T-helper 22 cell (primary cell): Measurements from ENCODE around the gene HTRA2.
"Not testable (repeated sequence)": the region's sequence is repeated elsewhere in the genome, so short reads cannot be mapped to it uniquely, and the experiment has no call there.

ENCODE experiments used
- DNase-seq: peaks from one replicate; pipeline ENCODE4 v3.0.0-alpha.2; 2020; ENCODE audit warnings: low read depth

The HTRA2 gene

DNA sequence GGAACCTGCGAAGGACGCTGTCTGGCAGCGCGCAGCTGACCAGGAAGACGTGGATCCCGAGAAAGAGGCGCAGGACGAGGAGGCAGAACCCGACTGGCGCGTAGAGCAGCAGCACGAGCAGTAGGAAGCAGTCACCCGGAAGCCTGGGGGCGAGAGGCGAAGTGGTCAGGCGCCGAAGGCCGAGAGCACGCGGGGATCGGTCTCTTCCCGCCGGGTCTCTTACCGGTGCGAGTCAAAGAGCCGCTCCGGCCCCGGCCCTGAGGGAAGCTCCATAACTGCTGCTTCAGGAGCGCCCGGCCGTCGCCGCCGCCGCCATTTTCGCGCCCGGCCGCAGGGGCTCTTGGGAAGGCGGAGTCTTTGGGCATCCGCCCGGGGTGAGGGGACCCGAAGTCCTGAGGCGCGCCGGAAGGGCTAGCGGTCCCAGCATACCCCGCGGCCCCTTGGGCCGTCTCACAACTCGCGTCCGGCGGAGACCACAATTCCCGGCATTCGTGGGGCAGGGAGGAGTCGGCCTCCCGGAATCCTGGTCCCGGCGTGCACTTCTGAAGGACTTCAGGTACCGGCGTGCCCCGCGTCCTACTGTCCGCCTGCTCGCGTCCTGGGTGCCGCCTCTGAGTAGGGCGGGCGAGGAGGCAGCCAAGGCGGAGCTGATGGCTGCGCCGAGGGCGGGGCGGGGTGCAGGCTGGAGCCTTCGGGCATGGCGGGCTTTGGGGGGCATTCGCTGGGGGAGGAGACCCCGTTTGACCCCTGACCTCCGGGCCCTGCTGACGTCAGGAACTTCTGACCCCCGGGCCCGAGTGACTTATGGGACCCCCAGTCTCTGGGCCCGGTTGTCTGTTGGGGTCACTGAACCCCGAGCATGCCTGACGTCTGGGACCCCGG is at the start of gene HTRA2, which contains the start of gene AUP1:
Gene HTRA2, plus strand, starts transcription at position 577 of the 882 bp plus-strand sequence. Its CDS starts 74 bp downstream, at position 651.
Gene AUP1, minus strand, starts transcription at position 350 of the 882 bp plus-strand sequence. Its CDS starts 77 bp downstream, at position 273.
- peak; percentile 79 for DNase-seq

GRCh38 chr2:74481431-74481830 is 48.3 kb upstream of the HTRA2 start:
- DNase-seq: no peak

DNA sequence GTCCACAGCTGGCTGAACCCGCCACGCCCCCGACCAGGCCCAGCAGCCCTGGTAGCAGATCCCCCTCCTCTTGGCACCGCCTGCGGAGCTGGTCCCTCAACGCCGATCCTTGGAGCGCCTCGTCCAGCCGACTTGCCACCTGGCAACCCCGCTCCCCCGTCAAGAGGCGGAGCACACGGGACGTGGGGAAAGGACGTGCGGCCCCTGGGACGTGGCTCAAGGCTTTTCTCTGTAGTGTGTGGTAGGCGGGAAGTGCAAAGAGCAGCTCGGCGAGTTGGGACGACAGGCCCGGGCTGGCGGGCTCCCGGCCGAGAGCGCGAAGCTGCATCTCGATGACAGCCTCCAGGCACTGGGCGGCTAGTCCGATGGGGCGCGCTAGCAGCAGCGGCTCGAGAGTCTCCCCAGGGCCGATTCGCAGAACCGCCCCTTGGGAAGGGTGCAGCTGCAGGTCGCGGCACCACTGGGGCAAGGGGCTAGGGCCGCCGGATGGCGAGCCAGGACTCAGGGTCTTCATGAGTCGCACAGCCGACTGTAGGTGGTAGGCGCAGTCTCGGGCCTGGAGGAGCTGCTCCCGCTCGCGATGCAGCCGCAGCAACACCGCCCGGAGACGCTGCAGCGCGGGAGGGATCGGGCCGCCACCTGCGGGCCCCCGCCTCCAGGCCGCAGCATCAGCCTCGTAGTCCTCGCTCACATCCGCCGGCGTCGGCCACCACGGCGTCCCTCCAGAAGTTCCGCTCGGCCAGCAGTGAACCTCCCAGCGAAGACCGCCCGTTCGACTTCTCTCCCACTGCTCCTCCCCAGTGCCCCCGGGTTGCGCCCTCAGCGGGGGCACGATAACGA is 47.6 kb upstream of the HTRA2 start:
- DNase-seq: peak; percentile 37

DNA sequence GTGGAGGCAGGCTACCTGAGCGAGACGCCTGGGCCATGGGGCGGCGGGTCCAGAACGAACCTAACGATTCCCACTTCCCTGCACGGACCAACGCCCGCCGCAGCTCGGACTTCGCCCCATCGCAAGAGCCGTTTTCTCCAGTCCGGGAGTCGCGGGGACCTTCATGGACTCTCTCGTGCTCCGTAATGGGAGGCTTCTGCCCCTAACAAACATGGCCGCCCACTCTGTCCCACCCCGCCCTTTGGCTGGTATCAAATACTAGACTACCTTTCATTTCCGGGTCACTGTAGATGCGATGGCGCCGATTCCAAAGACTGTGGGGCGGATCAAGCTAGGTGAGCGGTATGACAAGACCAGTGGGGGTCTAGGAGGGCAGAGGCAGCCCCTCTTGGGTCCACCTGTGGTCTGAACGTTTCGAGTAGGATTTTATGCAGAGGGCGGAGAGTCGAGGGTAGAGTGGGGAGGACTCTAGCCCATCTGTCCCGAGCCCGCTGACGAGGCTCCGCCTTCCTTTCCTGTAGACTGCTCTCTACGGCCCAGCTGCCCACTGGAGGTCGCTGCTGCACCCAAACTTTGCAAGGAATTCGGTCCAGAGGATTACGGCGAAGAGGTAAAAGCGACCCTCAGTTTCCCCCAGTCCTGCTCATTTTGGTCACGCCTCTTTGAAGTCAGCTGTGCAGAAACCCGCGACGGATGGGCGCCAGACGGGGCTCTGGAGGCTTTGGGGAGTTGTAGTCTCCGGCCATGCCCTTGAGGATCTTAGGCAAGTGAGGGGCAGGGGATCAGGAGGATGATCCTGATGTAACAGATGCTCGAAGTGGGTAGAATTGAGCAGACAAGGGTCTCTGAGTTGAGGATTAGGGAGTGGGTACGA is 46.7 kb upstream of the HTRA2 start, which contains the start of the genes CCDC142 and TTC31:
Gene CCDC142, minus strand, starts transcription at position 198 of the 874 bp plus-strand sequence. Its CDS starts 161 bp downstream, at position 37.
Gene TTC31, plus strand, starts transcription at position 281 of the 874 bp plus-strand sequence. Its CDS starts 15 bp downstream, at position 296.
- DNase-seq: peak; percentile 89

DNA sequence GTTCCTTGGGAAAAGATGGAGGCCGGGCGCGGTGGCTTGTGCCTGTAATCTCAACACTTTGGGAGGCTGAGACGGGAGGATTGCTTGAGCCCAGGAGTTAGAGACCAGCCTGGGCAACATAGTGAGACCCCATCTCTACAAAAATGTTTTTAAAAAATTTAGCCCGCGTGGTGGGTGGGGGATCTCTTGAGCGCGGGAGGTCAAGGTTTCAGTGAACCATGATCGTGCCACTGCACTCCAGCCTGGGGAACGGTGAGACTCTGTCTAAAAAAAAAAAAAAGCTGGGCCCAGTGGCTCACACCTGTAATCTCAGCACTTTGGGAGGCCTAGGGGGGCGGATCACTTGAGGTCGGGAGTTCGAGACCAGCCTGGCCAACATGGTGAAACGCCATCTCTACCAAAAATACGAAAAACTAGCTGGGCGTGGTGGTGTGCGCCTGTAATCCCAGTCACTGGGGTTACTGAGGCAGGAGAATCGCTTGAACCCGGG is 46.0 kb upstream of the HTRA2 start:
- not testable (repeated sequence) for DNase-seq

DNA sequence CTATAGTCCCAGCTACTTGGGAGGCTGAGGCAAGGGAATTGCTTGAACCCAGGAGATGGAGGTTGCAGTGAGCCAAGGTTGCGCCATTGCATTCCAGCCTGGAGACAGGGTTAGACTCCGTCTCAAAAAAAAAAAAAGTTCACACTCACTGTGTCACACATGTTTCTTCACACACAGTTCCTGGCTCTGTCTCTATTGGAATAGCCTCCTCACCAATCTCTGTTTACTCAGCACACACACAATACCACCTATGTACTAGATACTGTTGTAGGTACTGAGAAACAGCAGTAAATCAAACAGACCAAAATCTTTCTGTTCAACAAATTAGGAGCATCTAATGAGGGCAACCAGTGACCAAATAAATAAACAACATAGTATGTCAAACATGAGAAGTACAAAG is 43.6 kb upstream of the HTRA2 start:
- no peak for DNase-seq

DNA sequence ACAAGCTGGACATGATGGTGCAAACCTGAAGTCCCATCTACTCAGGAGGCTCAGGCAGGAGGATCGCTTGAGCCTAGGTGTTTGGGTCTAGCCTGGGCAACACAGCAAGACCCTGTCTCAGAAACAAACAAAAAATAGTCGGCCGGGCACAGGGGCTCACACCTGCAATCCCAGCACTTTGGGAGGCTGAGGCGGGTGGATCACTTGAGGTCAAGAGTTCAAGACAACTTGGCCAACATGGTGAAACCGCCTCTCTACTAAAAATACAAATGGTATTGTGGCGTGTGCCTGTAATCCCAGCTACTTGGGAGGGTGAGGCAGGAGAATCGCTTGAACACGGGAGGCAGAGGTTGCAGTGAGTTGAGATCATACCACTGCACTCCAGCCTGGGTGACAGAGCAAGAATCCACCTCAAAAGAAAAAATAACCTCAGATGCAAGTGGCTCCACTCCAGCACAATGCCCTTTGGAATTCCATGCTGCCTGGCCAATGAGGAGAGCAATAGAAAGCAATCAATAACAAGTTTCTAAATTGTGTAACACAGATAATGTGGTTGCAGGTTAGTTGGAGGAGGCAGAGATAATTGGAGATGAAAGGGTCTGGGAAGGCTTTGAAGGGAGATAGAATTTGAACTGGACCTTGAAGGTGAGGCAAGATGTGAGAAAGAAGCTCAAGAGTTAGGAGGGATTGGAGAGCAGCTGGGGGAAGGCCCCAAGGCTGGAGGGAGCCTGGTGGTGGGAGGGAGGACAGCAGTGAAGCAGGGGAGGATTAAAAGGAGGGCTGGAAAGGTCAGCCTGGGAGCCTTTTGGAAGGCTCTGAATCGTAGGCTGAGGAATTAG is 40.9 kb upstream of the HTRA2 start:
- DNase-seq: no peak

- no peak for DNase-seq
Observed at GRCh38 chr2:74489906-74490305, 39.8 kb upstream of the HTRA2 start.

GRCh38 chr2:74491648-74492544 is 37.8 kb upstream of the HTRA2 start:
- no peak for DNase-seq

DNA sequence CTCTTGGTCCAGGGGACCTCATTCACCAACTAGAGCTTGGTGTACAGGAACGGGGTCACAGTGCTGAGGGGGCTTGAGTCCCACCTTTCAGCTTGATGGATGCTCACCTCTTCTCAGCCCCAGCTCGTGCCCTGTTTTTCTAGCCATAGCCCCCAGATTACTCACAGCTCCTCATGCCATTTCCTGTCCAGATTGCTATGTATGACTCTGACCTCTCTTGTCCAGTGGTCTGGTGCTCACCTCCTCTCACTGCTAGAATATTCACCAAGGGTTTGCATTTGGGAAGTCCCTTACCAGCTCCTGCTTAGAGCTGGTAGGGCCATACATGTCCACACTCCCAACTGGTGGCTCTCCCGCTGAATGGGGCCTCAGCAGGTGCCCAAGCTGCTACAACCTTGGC is 36.2 kb upstream of the HTRA2 start:
- DNase-seq: no peak

DNA sequence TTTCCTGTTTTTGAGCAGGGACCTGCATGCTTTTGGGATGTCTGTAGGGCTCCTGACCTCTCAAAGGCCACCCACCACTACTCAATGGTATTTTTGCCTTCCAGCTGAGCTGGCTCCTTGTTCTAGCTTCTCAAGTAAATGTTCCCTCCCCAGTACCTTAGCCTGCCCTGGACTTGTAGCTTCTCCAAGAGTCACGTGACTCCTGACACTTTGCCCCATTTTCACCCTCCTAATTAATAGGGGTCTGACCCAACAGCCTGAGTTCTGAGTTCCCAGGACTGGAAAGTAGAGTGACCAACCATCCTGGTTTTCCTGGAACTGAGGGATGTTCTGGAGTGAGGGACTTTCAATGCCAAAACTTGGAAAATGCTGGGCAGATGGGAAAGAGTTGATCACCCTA is 34.3 kb upstream of the HTRA2 start:
- no peak for DNase-seq

- DNase-seq: no peak
Observed at GRCh38 chr2:74496997-74497776, 32.5 kb upstream of the HTRA2 start.

- no peak for DNase-seq
Observed at GRCh38 chr2:74497777-74498499, 31.8 kb upstream of the HTRA2 start.

- DNase-seq: no peak
Observed at GRCh38 chr2:74498500-74499266, 31.1 kb upstream of the HTRA2 start.

DNA sequence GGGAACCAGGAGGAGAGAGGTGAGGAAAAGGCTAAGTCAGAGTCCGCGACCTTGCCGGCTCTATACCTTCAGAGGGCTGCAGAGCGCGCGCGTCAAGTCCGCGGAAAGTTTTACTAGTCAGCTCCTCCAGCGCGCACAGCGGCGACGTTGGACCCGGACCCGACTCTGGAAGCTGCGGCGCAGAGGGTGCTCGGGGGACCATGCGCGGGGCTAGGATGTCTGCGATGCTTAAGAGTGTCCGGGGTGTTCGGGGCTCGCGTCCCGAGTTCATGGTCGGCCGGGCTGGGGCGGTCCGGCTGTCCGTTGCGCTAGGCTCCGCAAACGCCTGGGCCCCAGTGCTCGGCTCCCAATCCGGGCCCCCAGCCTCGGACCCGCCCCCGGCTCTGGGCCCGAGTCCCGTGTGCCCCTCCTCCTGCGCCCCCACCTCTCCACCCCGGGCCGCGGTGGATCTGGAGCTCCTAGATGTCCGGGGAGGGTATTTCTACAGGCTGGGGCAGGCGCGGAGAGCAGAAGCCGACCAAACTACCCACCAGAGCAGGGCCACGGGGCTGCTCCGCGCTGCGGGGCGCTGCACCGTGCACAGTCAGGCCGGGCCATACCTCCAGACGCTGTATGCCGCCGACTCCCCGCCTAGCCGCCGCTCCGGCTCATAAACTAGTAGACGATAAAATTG is 30.3 kb upstream of the HTRA2 start, which contains the start of gene LBX2:
Gene LBX2, minus strand, starts transcription at position 337 of the 673 bp plus-strand sequence. Its CDS starts 66 bp downstream, at position 271.
- DNase-seq: no peak

- no peak for DNase-seq
Observed at GRCh38 chr2:74499940-74500577, 29.7 kb upstream of the HTRA2 start.
